GM19452 (cell line): ENCODE measurements around the gene PIK3CG.
"Not testable (repeated sequence)": the region's sequence is repeated elsewhere in the genome, so short reads cannot be mapped to it uniquely, and the experiment has no call there.

ENCODE experiments used
- ATAC-seq: cut with Tn5 transposase; IDR thresholded peaks from one replicate; pipeline ENCODE4 v1.9.1; 2021; ENCODE audit not compliant: unreplicated experiment

The PIK3CG gene

DNA sequence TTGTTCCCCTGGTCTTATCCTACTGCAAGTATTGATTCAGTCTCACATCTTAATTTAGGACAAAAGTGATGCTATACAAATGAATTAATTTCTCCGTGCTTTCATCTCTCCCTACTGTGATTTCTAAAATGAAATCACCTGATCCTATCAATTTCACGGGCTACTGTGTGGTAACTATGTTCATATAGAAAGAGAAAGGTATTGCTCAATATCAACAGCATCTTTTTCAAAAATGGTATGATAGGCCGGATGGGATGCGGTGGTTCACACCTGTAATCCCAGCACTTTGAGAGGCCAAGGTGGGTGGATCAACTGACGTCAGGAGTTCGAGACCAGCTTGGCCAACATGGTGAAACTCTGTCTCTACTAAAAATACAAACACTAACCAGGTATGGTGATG lies 71.2 kb downstream of the PIK3CG start:
- no peak for ATAC-seq

DNA sequence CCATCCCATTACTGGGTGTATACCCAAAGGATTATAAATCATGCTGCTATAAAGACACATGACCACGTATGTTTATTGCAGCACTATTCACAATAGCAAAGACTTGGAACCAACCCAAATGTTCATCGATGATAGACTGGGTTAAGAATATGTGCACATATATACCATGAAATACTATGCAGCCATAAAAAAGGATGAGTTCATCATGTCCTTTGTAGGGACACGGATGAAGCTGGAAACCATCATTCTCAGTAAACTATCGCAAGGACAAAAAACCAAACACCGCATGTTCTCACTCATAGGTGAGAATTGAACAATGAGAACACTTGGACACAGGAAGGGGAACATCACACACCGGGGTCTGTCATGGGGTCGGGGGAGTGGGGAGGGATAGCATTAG lies 73.0 kb downstream of the PIK3CG start:
- ATAC-seq, result not testable (repeated sequence)

GRCh38 chr7:106938803-106939202 lies 73.7 kb downstream of the PIK3CG start:
- ATAC-seq, result no peak

DNA sequence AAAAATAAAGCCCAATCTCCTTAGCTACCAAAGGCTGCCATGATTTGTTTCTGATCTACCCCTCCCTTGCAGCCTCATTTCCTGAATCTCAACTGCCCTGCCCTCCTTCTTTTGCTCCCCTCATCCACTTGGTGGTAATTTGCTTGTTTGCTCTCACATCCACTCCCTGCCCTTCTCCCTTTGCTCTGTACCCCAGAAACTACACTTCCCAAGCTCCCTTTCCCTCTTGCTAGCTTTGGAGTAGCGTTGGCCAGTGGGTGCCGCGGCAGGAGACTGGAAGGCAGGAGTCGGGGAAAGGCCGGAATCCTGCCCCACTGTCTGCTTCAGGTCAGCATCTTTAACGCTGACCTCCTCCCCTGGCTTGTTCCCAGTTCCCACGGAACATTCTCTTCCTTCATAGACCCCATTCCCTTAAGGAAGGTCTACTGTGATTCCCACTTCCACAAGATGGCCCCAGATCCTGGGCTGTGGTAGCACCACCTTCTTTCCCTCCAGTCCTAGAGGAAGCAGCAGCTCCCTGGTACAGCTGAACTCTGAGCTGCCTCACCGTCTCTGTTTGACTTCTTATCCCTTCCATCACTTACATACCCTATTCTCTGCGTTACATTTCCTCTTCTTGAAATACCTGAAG lies 79.1 kb downstream of the PIK3CG start:
- ATAC-seq, result no peak

- no peak for ATAC-seq
Observed at GRCh38 chr7:106947244-106947728, 82.2 kb downstream of the PIK3CG start.

- no peak for ATAC-seq
Observed at GRCh38 chr7:106952001-106952657, 87.0 kb downstream of the PIK3CG start.

DNA sequence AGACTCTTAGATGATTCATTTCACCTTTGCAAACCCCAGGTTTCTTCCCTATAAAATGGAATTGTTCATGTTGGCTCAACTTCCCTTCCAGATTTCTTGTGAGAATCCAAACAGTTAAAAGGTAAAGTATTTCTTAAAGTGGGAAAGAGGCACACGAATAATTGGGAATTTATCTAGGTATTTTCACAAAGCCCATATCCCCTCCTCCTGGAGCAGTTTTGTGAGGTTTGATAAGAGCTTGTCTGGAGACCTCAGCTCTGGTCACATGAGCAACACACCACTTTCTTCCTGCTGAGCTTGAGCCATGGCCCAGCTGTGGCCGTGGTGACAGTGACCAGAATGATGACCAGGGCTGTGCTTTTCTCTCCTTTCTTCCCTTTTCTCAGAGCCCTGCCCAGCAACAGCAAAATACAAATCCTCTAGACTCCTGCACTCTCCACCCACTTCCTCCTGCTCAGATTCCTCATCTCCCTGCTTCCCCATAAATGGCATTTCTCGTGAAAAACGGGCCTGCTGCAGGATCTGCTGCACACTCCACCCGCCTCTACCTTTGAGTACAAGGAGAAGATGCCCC lies 87.7 kb downstream of the PIK3CG start:
- no peak for ATAC-seq

DNA sequence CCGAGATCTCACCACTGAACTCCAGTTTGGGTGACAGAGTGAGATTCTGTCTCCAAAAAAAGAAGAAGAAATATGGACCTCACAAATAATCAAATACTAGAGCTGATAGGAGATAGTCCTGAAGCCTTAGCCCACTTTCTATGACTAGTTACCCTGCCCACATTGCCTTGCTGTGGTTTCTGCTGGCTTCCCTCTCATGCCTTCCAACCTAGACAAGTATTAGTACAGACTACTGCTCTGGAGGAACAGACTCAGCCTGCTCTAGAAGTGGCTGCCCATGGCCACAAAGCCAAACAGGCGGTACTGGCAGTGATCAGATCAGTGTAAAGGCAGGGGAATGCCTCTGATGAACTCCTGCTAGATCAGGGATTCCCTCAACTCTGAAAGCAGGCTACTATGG lies 89.8 kb downstream of the PIK3CG start:
- ATAC-seq, result no peak

DNA sequence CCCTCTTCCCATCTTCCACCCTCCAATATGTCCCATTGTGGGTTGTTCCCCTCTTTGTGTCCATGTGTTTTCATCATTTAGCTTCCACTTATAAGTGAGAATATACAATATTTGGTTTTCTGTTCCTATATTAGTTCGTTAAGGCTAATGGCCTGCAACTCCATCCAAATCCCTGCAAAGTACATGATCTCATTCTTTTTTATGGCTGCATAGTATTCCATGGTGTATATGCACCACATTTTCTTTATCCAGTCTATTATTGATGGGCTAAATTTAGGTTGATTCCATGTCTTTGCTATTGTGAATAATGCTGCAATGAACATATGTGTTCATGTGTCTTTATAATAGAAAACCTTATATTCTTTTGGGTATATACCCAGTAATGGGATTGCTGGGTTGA lies 90.8 kb downstream of the PIK3CG start:
- not testable (repeated sequence) for ATAC-seq
